RCC 7860 (cell line): ENCODE data around the gene C10orf71.

Experiments
- DNase-seq: peaks from one replicate; pipeline ENCODE4 v3.0.0-alpha.2; 2015; ENCODE audit warnings: low spot score
- FAIRE-seq: peaks from 2 replicates; lab custom pipeline; 2012; peaks lifted over from hg19 to GRCh38; lab: Jason Lieb, UNC

C10orf71 gene

GRCh38 chr10:49374740-49375139, 75.8 kb downstream of the C10orf71 start:
- FAIRE-seq (no peak), DNase-seq (no peak)

GRCh38 chr10:49375611-49376010, 76.6 kb downstream of the C10orf71 start:
- FAIRE-seq (no peak), DNase-seq (no peak)
